ENCODE results near the gene BTBD9.

Gene BTBD9

DNA sequence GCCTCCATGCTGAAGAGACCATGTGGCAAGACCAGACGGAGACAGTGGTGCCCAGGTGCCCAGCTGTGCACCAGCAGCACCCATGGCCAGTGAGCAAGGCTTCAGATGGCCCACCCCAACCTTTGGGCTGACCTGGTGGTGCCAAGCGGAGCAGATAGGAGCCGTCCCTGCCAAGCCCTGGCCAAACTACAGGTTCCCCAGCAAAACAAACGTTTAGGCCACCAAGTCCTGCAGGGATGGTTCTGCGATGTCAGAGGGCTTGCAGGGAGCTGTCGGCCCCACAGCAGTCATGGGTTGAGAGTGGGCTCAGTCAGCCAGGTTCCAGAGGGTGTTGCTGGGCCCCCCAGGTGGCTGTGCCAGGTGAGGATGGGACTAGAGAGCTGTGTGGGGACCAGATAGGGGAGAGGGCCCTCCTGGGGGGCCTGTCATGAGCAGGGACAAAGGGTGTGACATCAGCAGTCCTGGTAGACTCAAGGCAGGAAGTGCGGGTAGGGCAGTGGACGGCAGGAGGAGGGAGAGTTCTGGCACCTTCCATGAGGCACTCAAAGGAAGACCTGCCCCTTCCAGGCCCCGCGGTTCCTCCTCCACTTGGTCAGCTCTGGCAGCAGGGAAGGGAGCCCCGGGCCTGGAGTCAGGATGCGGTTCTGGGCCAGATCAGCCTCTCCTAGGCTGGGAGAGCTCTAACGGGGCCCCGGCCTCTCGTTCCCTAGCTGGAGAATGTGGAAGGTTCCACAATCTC, 477.8 kb downstream of the BTBD9 start:
- DNase-seq (ENCODE audit: low read depth in 2 of 2): no peak

DNA sequence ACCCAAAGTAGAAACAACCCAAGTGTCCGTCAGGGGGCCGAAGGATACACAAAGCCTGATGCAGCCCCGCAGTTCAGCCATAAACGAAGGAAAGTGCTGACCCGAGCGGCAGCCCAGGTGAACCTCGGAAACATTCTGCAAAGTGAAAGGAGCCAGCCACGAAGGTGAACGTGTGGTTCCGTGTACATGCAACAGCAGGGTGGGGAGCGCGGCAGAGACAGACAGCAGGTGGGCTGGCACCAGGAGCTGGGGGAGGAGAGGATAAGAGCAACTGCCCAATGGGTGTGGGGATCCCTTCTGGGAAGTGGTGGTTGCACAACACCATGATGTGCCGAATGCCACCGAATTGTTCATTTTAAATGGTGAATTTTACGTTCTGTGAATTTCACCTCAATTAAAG, 478.4 kb downstream of the BTBD9 start:
- no peak for DNase-seq (ENCODE audit: low read depth in 2 of 2)

DNA sequence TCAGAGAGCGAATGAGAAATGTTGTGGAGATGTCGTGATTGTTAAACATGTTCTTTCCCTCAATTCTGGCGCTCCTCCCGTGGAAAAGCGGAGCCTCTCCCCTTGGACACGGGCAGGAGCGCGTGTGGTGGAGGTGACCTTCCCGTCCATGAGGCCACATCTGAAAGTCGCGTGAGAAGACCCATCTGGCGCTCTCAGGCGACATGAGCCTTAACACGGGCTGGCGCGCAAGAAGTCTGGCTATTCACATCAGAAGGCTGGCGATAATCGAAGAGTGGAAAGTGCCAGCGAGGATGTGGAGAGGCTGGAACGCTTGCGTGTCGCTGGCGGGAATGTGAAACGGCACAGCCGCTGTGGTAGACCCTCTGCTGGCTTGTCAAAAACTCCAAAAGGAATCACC, 478.9 kb downstream of the BTBD9 start:
- no peak for DNase-seq (ENCODE audit: low read depth in 2 of 2)

DNA sequence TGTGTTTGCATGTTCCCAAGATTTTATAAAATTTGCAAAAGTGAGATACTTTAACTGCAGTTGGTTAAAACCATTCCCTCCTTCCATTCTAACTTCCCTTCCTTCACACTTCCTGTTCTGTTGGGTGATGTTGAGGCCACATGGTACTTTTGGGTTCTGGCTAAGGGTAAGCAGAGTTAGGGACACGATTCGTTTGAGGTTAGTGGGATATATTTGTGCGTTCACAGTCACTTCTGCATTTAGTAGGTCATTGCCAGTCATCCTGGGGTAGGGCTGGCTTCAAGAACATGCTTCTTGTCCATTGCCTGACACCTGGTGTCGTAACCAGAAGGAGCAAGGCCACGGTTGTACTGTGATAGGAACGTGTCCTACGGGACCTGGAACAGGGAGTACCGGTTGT, 480.1 kb downstream of the BTBD9 start:
- DNase-seq (ENCODE audit: low read depth in 2 of 2): no peak

DNA sequence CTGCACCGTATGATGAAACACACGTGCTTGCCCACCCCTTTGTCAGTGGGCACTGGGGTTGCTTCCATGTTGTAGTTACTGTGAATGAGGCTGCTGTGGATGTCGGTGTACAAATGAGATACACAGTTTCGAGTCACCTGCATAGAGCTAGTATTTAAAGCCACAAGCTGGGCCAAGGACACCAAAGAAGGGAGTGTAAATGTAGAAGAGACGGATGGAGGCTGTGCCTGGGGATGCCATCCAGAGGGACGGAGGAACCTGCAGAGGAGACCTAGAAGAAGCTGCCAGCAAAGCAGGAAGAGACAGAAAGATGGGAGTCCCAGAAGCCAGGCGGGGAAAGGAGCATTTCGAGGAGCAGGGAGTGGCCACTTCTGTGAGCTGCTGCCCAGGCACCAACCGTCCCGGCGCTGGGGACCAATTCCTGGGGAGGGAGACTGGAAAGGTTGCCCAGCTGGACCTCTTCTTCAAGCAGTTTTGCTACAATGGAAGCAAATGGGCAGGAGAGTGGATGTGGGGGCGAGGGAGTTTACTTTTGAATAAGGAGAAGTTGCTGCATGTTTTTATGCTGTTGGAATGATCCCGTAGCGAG, 480.9 kb downstream of the BTBD9 start:
- no peak for DNase-seq (ENCODE audit: low read depth in 2 of 2)

DNA sequence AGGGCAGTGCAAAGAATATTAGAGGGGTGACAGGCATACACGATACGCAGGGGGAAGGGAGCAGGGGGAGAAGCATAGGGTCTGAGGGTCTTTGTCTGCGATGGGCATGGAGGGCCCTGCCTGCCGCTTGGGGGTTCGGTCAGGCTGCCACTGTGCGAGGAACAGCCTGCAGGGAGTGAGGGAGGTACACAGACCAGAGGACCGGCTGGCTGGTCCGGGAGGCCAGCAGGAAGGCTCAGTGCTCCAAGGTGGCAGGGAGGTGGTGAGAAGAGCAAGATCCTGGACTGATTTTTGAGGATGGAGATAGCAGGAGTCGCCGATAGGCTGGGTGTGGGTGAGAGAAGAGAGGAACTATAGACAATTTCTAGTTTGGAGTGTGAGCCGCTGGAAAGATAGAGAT, 481.8 kb downstream of the BTBD9 start:
- DNase-seq (ENCODE audit: low read depth in 2 of 2): no peak

DNA sequence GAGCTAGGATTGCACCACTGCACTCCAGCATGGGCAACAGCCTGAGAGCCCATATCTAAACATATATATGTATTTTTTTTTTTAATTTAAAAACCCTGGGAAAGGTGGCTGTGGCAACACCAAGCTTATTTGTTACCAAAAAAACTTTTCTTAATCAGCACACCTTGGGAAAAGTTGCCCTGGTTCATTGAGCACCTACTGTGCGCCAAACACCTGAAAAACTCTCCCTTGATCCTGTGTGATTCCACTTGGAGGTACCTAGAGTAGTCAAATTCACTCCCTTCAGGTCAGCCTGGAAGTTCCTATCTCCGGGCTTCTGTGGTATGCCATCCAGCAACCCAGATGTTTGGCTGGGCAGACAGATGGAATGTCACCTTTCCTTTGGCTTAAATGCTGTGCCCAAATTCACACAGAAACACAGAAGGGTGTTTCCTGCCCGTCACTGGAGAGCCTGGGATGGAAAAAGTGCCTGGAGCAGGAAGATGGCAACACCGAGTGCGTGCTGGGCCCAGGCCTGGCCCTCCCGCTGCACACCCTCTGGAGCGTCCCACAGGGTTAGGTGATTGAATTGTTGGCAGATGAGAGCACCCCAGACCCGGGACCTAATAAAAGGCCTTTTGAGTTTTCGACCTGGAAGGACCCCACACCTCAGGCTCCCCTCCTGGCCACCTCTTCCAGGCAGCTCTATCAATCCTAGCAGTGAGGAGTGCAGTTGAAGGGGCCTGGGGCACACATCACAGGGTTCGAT, 482.7 kb downstream of the BTBD9 start:
- no peak for DNase-seq (ENCODE audit: low read depth in 2 of 2)

DNA sequence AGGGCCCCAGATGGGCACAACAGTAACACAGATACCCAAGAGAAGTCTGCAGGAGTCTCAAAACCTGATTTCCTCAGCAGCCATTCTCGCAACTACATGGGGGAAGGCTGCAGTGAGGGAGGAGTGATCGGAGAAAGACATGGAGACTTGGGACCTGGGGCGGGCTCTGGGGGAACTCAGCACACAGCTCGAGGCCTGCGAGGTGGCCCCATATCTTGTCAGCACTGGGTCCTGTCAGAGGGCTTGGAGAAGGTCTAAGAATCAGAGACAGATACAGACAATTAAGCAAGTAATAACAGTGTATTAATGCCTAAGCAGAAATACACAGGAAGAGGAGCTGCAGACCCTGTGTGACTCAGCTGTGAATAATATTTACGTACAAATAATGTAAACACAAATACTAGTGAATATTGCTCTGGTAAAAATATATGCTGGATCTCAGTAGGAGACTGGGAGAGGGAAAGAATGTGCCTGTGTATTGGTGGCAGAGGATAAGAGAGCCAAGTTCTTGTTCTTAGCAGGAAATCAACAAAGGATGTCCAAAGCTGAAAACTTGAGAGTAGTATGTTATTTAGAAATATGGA, 484.0 kb downstream of the BTBD9 start:
- no peak for DNase-seq (ENCODE audit: low read depth in 2 of 2)

DNA sequence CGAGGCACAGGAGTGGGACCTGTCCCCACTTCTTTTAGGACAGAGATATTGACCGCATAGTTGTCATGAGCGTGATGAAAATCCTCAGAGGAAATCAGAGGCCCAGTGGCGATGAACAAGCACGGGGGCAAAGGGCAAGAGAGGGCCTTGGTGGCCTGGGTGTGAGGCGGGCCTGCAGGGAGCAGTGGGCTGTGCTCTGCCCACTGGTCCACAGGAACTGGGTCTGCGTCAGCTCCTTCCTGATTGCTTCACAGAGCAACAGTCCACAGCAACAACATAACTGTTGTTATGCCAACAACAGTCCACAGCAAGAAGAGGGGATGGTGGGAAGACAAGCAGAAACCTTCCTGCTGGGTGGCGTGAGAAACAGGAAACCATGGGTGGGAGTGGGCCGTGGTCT, 484.6 kb downstream of the BTBD9 start:
- DNase-seq (ENCODE audit: low read depth in 2 of 2): no peak

DNA sequence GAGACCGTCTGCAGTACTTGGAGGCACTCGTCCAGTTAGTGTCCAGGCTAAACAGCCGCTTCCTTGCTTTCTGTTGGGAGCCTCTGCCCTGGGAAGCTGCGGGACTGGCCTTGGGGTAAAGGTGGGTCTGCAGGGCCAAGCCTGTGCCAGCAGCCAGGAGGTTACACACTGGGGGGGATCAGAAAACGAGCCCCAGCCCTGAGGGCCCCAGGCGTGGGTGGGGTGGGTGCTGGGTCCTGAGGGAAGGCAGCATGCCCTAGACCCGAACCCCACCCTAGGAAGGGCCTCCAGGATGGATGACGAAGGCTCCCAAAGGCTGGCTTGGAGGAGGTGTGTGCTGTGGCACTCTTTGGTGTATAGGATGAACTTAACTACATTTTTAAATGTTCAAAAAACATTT, 485.0 kb downstream of the BTBD9 start:
- no peak for DNase-seq (ENCODE audit: low read depth in 2 of 2)

DNA sequence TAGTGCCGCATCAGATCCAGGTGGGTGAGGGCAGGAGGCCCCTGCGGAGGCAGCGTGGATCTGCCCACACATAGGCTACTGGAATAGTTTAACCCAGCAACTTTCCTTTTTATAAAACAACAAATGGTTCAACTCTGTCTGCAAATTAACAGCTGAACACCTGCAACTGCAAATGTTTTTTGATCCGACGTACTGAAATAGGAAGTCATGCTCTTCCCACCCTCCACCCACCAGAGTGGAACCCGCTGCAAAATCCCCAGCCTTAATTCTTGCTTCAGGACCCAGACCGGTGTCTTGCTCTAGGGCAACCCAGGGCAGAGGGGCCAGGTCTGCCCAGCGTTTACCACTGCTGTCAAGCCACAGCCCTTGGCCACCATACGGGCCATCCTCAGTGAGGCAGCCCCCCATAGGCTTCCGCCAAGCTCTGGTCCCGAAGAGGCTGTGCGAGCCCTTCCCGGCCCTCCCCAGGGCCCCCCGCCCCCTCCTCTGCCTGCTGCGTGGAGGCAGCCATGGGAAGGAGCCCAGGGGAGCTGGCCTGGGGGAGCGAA, 485.9 kb downstream of the BTBD9 start:
- DNase-seq (ENCODE audit: low read depth in 2 of 2): no peak

DNA sequence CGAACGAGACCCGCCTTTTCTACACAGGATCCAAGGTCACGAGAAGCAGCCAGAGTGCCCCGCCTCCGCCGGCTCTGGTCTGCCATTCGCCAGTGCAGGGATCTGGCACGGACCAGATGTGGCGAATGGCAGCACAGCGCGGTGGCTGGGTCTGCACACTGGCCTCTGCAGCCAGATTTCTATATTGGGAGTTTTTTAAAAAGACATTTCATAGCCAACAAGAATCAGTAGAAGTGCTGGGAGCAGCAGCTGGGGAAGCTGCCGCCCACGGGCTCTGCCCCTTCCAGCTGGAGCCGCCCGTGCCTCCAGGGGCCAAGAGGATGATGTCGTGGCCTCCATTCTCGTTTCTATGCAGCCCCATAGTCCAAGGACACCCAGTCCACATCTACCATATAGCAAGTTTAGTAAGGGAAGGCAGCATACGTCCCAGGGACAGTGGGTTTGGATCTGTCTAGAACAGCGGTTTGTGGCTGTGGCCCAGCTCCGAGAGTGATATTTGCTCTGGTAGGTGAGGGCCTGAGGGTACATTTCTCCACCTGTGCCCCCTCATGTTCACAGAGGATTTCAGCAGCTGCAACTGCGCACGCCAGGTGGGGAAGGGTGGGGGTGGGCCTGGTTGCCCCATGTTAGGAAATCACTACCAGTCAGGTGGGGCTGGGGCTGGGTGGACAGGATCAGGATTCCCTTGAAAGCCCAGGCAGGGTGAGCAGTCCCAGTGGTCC, 486.5 kb downstream of the BTBD9 start:
- no peak for DNase-seq (ENCODE audit: low read depth in 2 of 2)

DNA sequence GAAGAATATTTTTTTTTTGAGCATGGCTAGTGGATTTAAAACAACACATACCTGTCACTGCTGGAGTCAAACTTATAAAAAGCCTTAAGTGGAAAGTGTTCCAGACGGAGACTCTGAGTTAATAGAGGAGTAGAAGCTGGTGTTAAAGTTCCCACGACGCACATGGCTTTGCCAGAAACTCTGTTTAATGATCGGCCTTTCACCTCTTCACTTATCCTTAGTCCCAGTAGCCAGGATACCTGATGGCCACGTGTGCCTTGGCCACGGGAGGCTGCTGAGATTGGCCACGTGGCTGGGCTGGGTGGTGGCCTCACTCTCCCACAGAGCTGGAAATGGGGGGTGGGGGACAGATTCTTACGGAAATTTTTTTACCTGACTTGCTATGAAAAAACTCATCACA, 487.1 kb downstream of the BTBD9 start:
- DNase-seq (ENCODE audit: low read depth in 2 of 2): no peak

DNA sequence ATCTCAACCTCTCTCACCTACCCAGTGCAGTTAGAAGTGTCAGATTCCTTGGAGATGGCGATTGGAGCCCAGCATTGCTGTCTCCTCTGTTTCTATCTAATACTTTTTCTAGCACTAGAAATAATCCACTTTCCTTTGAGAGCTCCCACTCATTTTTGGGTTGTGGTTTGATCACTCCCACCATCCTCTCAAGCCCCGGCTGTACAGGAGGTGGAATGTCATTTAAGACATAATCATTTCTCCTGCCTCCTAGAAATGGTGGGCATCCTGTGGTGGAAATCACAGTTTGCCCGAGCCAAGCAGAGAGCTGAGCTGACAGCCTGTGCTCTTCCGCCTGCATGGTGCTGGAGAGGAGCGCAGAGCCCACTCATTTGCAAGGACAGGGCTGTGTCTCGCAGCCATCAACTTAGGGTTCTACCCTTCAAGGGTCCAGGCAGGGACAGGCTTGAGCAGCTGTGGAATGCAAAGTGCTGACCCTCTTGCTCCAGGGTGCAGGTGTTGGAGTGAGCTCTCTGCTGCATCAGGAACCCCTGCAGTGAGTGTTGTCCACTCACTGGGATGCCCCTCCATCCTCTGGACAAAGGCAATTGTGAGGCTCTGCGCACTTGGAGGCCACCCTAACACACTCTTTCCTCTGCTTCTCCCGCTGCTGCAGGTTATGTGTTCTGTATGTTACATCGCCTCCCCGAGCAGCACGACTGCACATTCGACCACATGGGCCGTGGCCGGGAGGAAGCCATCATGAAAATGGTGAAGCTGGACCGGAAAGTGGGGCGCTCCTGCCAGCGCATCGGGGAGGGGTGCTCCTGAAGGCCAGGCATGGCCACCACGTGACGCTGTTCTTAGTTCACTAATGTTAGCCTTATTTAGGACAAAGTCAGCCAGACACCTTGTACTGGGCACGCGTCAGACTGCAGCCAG, 487.9 kb downstream of the BTBD9 start:
- no peak for DNase-seq (ENCODE audit: low read depth in 2 of 2)

DNA sequence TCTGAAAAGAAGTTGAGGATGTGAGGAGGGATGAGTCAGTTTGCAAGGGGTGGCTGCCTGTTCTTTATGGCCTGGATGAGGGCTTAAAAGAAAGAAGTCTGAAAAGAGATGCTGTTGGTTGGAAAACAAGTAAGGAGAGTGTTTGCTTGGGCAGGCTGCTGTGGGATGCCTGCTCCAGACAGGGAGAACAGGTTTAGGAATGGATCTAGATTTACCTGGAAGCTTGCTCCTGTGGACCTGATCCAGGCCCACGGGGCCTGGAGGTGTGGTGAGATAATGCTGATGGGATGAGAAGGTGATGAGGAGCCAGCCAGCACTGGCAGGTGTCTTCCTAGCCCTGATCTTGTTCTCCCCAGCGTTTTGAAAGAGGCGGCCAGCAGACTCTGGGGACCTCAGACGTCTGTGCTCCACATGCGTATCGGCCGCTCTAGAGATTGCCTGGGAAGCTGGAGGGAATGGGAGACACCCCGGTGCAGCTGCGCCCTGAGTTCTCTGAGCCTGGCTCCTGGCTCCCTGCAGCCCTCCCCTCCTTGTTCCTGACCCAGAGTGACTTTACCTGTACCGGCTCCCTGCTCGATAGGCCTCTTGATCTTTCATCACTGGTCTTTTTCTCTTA, 488.9 kb downstream of the BTBD9 start:
- no peak for DNase-seq (ENCODE audit: low read depth in 2 of 2)

DNA sequence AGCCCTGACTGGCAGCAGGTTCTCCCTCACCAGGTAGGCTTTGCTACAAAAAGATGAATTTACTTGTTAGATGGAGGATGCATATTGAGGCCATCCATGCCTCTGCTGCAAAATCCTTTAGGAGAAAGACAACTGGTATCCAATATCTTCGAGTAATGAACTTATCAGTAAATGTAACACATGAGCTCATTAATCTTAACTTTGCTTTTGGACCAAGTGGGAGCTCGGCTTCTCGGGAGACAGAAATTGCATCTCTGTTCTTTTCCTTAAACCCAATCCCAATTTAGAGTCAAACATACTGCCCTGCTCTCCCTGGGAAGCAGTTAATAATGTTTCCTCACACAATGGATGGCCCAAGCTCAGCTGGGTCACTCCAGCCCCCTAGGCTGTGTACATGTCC, 489.7 kb downstream of the BTBD9 start:
- DNase-seq (ENCODE audit: low read depth in 2 of 2): no peak

DNA sequence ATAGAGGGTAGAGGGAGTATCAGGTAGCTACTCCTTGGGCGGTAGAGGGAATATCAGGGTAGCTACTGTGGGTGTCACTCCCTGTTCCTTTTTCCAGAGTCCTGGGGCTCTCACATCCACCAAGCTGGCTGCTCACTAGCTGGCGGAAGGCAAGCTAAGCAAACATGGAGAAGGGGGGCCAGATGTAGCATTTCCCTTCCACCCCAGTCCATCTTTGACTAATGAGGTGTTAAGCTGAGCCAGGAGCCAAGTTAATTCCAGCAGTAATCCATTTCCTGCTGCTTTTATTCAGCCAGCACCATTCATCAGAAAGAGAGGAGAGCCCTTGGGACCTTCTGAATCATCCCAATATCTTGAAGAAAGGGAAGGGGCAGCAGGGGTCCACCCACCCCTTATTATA, 490.2 kb downstream of the BTBD9 start:
- DNase-seq (ENCODE audit: low read depth in 2 of 2): no peak

DNA sequence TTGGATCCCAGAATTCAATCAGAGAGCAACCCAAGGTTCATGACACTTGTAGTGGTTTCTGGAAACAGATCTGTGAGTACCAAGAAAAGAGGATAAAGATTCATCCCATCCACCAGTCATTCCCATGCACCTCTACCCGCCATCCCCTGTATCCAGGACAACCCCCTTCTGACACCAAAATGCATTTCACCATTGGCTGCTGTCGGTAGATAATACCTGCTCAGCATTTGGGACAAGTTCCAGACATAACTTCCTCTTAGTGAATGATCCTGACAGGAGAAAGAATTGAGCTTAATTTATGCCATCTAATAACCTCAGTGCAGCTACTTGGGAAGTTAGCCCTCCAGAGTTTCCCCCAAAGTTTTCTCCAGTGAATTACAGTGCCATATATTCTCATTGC, 491.1 kb downstream of the BTBD9 start:
- DNase-seq (ENCODE audit: low read depth in 2 of 2): no peak

DNA sequence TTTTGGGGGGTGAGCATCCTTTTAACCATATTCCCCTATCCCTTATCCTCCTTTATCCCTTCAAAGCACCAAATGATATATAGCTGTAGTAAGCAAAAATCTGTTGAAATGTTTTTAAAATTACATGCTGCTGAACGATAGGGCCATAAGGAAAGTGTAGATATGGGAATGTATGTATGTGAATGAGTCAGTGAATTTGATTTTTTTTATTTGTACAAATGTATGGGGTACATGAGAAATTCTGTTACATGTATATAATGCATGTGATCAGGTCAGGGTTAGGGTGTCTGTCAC, 493.0 kb downstream of the BTBD9 start:
- no peak for DNase-seq (ENCODE audit: low read depth in 2 of 2)

DNA sequence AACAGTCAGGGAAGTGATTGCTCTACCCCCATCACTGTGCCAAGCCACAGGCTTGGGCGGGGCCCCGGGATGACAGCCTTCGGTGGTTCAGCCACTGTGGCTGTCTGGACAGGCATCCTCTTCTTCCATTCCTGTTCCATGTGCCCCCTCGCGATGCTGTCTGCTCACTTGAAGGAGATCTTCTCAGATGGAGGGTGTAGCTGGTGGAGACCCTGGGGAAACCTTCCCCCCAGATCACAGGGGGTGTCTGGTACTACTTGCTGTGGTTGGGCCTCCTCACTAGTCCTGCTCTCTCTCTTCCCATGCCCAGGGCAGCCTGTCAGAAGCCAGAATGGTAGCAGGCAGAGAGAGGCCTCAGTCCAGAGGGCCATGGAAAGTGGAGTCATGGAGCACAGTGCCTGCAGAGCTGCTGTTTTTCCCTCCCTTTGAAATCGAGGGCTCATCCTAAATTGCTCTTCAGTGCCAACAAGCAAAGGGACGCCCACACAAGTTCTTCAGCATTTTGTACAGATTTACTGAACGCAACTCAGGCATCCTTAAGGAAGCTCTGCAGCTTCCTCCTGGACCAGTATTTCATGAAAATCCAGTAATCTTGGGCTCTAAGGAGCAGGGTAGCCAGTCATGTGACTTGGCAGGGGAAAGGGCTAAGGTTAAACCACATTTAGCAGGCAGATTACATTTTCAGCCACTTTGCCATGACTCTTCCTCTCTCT, 493.6 kb downstream of the BTBD9 start:
- DNase-seq (ENCODE audit: low read depth in 2 of 2): no peak

Data from stimulated activated CD8-positive, alpha-beta memory T cell treated with anti-CD3 and anti-CD28 coated beads, Interleukin-7, amount 100 ng/mL, for 4 hours (primary cell).